ENCODE data around the gene CCSER1. TPM values are rescaled to one million over a fixed set of nuclear protein-coding genes. Genes with fewer than 3 reads are reported as not detected.

The CCSER1 gene
- total RNA-seq, 1 donor from 2014 or later, result 11.9 TPM

GRCh38 chr4:90220459-90220858, 93.3 kb downstream of the CCSER1 start:
- H3K4me3 Mint-ChIP-seq, result no peak overlapping the region

GRCh38 chr4:90226734-90227133, 99.5 kb downstream of the CCSER1 start:
- TF ChIP-seq CTCF (conservative IDR thresholded peaks at IDR 0.05), result no peak
- H3K36me3 Mint-ChIP-seq (ENCODE audit: low read depth), result peaks cover 11% of the 10 kb centered on the region
- H3K4me3 Mint-ChIP-seq, result no peak overlapping the region
- no peak overlapping the region for H3K27ac Mint-ChIP-seq (ENCODE audit: unreplicated experiment)
- no peak for DNase-seq (ENCODE audit: low read depth, low spot score)
- H3K4me1 Mint-ChIP-seq, result no peaks in the 10 kb centered on the region
- H3K9me3 Mint-ChIP-seq, result peaks cover 10% of the 10 kb centered on the region
- no peaks in the 10 kb centered on the region for H3K27me3 Mint-ChIP-seq (ENCODE audit: low read depth)

More at GRCh38 chr4:90220459-90220858, 93.3 kb downstream of the CCSER1 start:
- no peaks in the 10 kb centered on the region for H3K36me3 Mint-ChIP-seq (ENCODE audit: low read depth)
- no peaks in the 10 kb centered on the region for H3K27me3 Mint-ChIP-seq (ENCODE audit: low read depth)
- H3K4me1 Mint-ChIP-seq, result no peaks in the 10 kb centered on the region
- H3K27ac Mint-ChIP-seq (ENCODE audit: unreplicated experiment), result no peak overlapping the region
- H3K9me3 Mint-ChIP-seq, result peaks cover 2% of the 10 kb centered on the region
- no peak for TF ChIP-seq CTCF (conservative IDR thresholded peaks at IDR 0.05)
- no peak for DNase-seq (ENCODE audit: low read depth, low spot score)

- Mint-ChIP-seq H3K36me3 (ENCODE audit: low read depth) (peaks cover 11% of the 10 kb centered on the region), H3K27me3 (ENCODE audit: low read depth) (no peaks in the 10 kb centered on the region), H3K4me1 (no peaks in the 10 kb centered on the region), H3K9me3 (peaks cover 10% of the 10 kb centered on the region), H3K27ac (ENCODE audit: unreplicated experiment) (no peak overlapping the region), H3K4me3 (no peak overlapping the region)
- no peak for DNase-seq (ENCODE audit: low read depth, low spot score)
- no peak for TF ChIP-seq CTCF (conservative IDR thresholded peaks at IDR 0.05)
These were observed 100.0 kb downstream of the CCSER1 start for GRCh38 chr4:90227177-90227576.

GRCh38 chr4:90234916-90235547, 107.8 kb downstream of the CCSER1 start:
- no peak for TF ChIP-seq CTCF (conservative IDR thresholded peaks at IDR 0.05)
- Mint-ChIP-seq H3K27me3 (ENCODE audit: low read depth) (no peaks in the 10 kb centered on the region), H3K9me3 (no peaks in the 10 kb centered on the region), H3K36me3 (ENCODE audit: low read depth) (peaks cover 4% of the 10 kb centered on the region), H3K27ac (ENCODE audit: unreplicated experiment) (peak overlapping the region; percentile 83), H3K4me1 (peaks cover 6% of the 10 kb centered on the region), H3K4me3 (no peak overlapping the region)
- no peak for DNase-seq (ENCODE audit: low read depth, low spot score)

- peaks cover 6% of the 10 kb centered on the region for H3K4me1 Mint-ChIP-seq
- peaks cover 4% of the 10 kb centered on the region for H3K36me3 Mint-ChIP-seq (ENCODE audit: low read depth)
- no peak overlapping the region for H3K27ac Mint-ChIP-seq (ENCODE audit: unreplicated experiment)
- H3K27me3 Mint-ChIP-seq (ENCODE audit: low read depth), result no peaks in the 10 kb centered on the region
- no peak for TF ChIP-seq CTCF (conservative IDR thresholded peaks at IDR 0.05)
- no peak for DNase-seq (ENCODE audit: low read depth, low spot score)
- H3K4me3 Mint-ChIP-seq, result no peak overlapping the region
- H3K9me3 Mint-ChIP-seq, result no peaks in the 10 kb centered on the region
These were observed 110.7 kb downstream of the CCSER1 start for GRCh38 chr4:90237751-90238530.
